GM12891 (cell line): ENCODE data around the gene PPFIBP2.

Source experiments
- POLR2A ChIP-seq: IDR thresholded peaks from 2 replicates; pipeline ENCODE4 v1.6.1; 2011; ENCODE audit warnings: low read depth, low read length, control low read depth
- POU2F2 ChIP-seq: IDR thresholded peaks from 2 replicates; pipeline ENCODE4 v1.6.1; 2011; ENCODE audit warnings: low read depth, mild to moderate bottlenecking, control low read depth, low read length, moderate library complexity
- TAF1 ChIP-seq: IDR thresholded peaks from 2 replicates; pipeline ENCODE4 v1.6.1; 2011; ENCODE audit warnings: low read depth, low read length, control low read depth

DNA sequence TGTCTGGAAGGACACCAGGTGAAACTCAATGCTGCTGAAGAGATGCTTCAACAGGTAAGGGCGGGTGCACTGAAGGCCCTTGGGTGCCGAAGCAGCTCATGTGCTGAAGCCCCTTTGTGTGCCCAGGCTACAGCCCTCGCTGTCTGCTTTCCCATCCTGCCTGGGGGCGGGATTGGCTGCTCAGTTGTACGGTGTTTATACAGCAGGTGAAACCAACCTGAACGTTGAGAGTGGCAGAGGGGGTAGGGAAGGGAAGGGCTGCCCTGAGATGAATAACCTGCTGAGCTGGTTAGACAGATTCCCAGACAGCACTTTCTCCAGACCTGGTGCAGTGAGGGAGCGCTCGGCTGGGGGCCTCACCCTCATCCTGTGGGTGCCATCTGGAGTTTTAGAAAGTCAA, 83.8 kb downstream of the PPFIBP2 start:
- TF ChIP-seq TAF1 (no peak), POLR2A (no peak), POU2F2 (no peak)
